ENCODE measurements around the gene DDX11.

GRCh38 chr12:31105668-31106067, 32.0 kb downstream of the DDX11 start:
- TF ChIP-seq CTCF (conservative IDR thresholded peaks at IDR 0.05; ENCODE audit: low read depth in 2 of 2) (no peak), JUNB (IDR thresholded peaks at IDR 0.05; ENCODE audit: unreplicated experiment) (no peak), POLR2AphosphoS5 (IDR thresholded peaks at IDR 0.05; ENCODE audit: low read depth) (no peak), REST (IDR thresholded peaks at IDR 0.05; ENCODE audit: unreplicated experiment) (no peak), EZH2 (IDR thresholded peaks at IDR 0.05; ENCODE audit: low read depth, unreplicated experiment) (no peak), ETS1 (IDR thresholded peaks at IDR 0.05) (no peak), CREB1 (CRISPR knock-in tag; IDR thresholded peaks at IDR 0.05; ENCODE audit: low read depth) (no peak), EZH2phosphoT487 (IDR thresholded peaks at IDR 0.05; ENCODE audit: unreplicated experiment) (no peak), NANOG (IDR thresholded peaks at IDR 0.05; ENCODE audit: borderline replicate concordance) (no peak), ZNF114 (CRISPR knock-in tag; IDR thresholded peaks at IDR 0.05) (no peak)

Data from GM23338 (cell line).